HCT116 (cell line): Measurements from ENCODE around the gene PLP1.

Experiments used
- ATF3 ChIP-seq: IDR thresholded peaks from 2 replicates; pipeline ENCODE4 v1.6.1; 2012
- EZH2 ChIP-seq: fragments of 200-600 bp; sonication (generic); IDR thresholded peaks from 2 replicates; pipeline ENCODE4 v1.6.1; 2017; ENCODE audit warnings: antibody characterized with exemption, mixed run types
- POLR2A ChIP-seq: IDR thresholded peaks from 2 replicates; pipeline ENCODE4 v1.7.0; 2011; ENCODE audit warnings: borderline replicate concordance; ENCODE audit not compliant: insufficient read depth, insufficient read length; ENCODE audit errors: extremely low read depth
- POLR2AphosphoS5 ChIP-seq: IDR thresholded peaks from 2 replicates; pipeline ENCODE4 v1.6.1; 2011; ENCODE audit warnings: mild to moderate bottlenecking, low read depth, low read length, moderate library complexity
- RAD21 ChIP-seq: IDR thresholded peaks from 2 replicates; pipeline ENCODE4 v1.6.1; 2012; ENCODE audit warnings: low read depth, mild to moderate bottlenecking
- TF ChIP-seq, protein P1 (sequence below), 3 experiments: fragments of 200-600 bp in 1 of 3; sonication (generic) in 1 of 3; IDR thresholded peaks in 2 of 3; conservative IDR thresholded peaks in 1 of 3; 2 replicates each; pipeline ENCODE4 v1.5.1; 2012 to 2017; ENCODE audit warnings: low read depth in 2 of 3, low read length in 2 of 3, antibody characterized with exemption in 1 of 3, borderline replicate concordance in 1 of 3, control low read depth in 1 of 3, mild to moderate bottlenecking in 1 of 3, mixed read lengths in 1 of 3, mixed run types in 1 of 3, moderate library complexity in 1 of 3; ENCODE audit not compliant: insufficient read depth in 1 of 3

- TF ChIP-seq, protein P1, sequence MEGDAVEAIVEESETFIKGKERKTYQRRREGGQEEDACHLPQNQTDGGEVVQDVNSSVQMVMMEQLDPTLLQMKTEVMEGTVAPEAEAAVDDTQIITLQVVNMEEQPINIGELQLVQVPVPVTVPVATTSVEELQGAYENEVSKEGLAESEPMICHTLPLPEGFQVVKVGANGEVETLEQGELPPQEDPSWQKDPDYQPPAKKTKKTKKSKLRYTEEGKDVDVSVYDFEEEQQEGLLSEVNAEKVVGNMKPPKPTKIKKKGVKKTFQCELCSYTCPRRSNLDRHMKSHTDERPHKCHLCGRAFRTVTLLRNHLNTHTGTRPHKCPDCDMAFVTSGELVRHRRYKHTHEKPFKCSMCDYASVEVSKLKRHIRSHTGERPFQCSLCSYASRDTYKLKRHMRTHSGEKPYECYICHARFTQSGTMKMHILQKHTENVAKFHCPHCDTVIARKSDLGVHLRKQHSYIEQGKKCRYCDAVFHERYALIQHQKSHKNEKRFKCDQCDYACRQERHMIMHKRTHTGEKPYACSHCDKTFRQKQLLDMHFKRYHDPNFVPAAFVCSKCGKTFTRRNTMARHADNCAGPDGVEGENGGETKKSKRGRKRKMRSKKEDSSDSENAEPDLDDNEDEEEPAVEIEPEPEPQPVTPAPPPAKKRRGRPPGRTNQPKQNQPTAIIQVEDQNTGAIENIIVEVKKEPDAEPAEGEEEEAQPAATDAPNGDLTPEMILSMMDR (IDR thresholded peaks at IDR 0.05 in 2 of 3, conservative IDR thresholded peaks at IDR 0.05 in 1 of 3; ENCODE audit: borderline replicate concordance in 1 of 3, insufficient read depth in 1 of 3, low read depth in 2 of 3, low read length in 2 of 3): no peak
- no peak for TF ChIP-seq POLR2AphosphoS5
- TF ChIP-seq POLR2A: no peak
- TF ChIP-seq ATF3: no peak
- no peak for TF ChIP-seq EZH2
- no peak for TF ChIP-seq RAD21
These were observed 18.1 kb upstream of the PLP1 start for GRCh38 chrX:103758555-103758954.
